ENCODE data around the gene PARD3B.

- no peak for TF ChIP-seq ELK1 (IDR thresholded peaks at IDR 0.05; ENCODE audit: borderline replicate concordance, low read depth, low read length)
- no peak for TF ChIP-seq CTCF (conservative IDR thresholded peaks at IDR 0.05; ENCODE audit: low read depth, low read length)
- TF ChIP-seq POLR2A (IDR thresholded peaks at IDR 0.05; ENCODE audit: low read depth, low read length): no peak
- TF ChIP-seq CEBPB (IDR thresholded peaks at IDR 0.05; ENCODE audit: low read depth, low read length): no peak
- no peak for TF ChIP-seq RAD21 (IDR thresholded peaks at IDR 0.05; ENCODE audit: low read length)
- TF ChIP-seq RFX5 (IDR thresholded peaks at IDR 0.05; ENCODE audit: low read depth, low read length): no peak
- no peak for TF ChIP-seq MAFK (IDR thresholded peaks at IDR 0.05; ENCODE audit: low read depth, low read length)
- no peak for TF ChIP-seq MAZ (IDR thresholded peaks at IDR 0.05; ENCODE audit: borderline replicate concordance, low read depth, low read length)
- no peak for TF ChIP-seq FOS (IDR thresholded peaks at IDR 0.05; ENCODE audit: low read depth, low read length)
- TF ChIP-seq RCOR1 (IDR thresholded peaks at IDR 0.05; ENCODE audit: insufficient replicate concordance, low read length): no peak
- TF ChIP-seq BHLHE40 (IDR thresholded peaks at IDR 0.05; ENCODE audit: low read depth, low read length): no peak
Measured at GRCh38 chr2:205636549-205637319, 1091.5 kb downstream of the PARD3B start.
